GM06990 (cell line): Measurements from ENCODE around the gene IGFN1.

Experiments
- DNase-seq: peaks from one replicate; pipeline ENCODE4 v3.0.0-alpha.2; 2011; ENCODE audit not compliant: insufficient read length; ENCODE audit errors: extremely low read depth
- H3K27me3 ChIP-seq: replicated peaks from 2 replicates; pipeline ENCODE4 v1.6.0; 2011; ENCODE audit warnings: low read length; ENCODE audit not compliant: control insufficient read depth, insufficient read depth
- H3K36me3 ChIP-seq: 2 replicates; pipeline ENCODE4 v1.5.1; 2011; ENCODE audit warnings: low read length; ENCODE audit not compliant: control insufficient read depth, insufficient read depth
- H3K4me3 ChIP-seq: replicated peaks from 2 replicates; pipeline ENCODE4 v1.5.1; 2011; ENCODE audit warnings: low read depth, mild to moderate bottlenecking, control low read depth, low read length
- CTCF ChIP-seq: IDR thresholded peaks from 2 replicates; pipeline ENCODE4 v1.5.1; 2011; ENCODE audit warnings: low read length, control low read depth, mild to moderate bottlenecking, inconsistent platforms; ENCODE audit not compliant: insufficient read depth, poor library complexity, severe bottlenecking

The IGFN1 gene

GRCh38 chr1:201172326-201172725 is 18.3 kb upstream of the IGFN1 start:
- Histone ChIP-seq H3K27me3 (no peaks in the 10 kb centered on the region), H3K4me3 (no peak overlapping the region), H3K36me3 (no peaks in the 10 kb centered on the region)
- no peak for TF ChIP-seq CTCF
- no peak for DNase-seq

GRCh38 chr1:201172999-201173610 is 17.5 kb upstream of the IGFN1 start:
- DNase-seq = no peak
- no peak overlapping the region for H3K4me3 ChIP-seq
- H3K27me3 ChIP-seq = no peaks in the 10 kb centered on the region
- H3K36me3 ChIP-seq = no peaks in the 10 kb centered on the region
- no peak for TF ChIP-seq CTCF

GRCh38 chr1:201173736-201174135 is 16.9 kb upstream of the IGFN1 start:
- Histone ChIP-seq H3K4me3 (no peak overlapping the region), H3K27me3 (no peaks in the 10 kb centered on the region), H3K36me3 (no peaks in the 10 kb centered on the region)
- DNase-seq = no peak
- TF ChIP-seq CTCF = no peak

GRCh38 chr1:201175820-201176500 is 14.7 kb upstream of the IGFN1 start:
- Histone ChIP-seq H3K4me3 (no peak overlapping the region), H3K36me3 (no peaks in the 10 kb centered on the region), H3K27me3 (no peaks in the 10 kb centered on the region)
- TF ChIP-seq CTCF = no peak
- DNase-seq = no peak

GRCh38 chr1:201176940-201177339 is 13.7 kb upstream of the IGFN1 start:
- no peak for DNase-seq
- Histone ChIP-seq H3K27me3 (no peaks in the 10 kb centered on the region), H3K4me3 (no peak overlapping the region), H3K36me3 (no peaks in the 10 kb centered on the region)
- no peak for TF ChIP-seq CTCF
